Measurements from ENCODE around the gene MYO1B.

Gene MYO1B

GRCh38 chr2:191459158-191459557, 214.0 kb downstream of the MYO1B start:
- Histone ChIP-seq H3K9ac (ENCODE audit: low read length) (no peak overlapping the region), H3K4me1 (ENCODE audit: low read length) (no peaks in the 10 kb centered on the region), H4K20me1 (ENCODE audit: insufficient read depth, low read length) (no peaks in the 10 kb centered on the region), H3K27ac (ENCODE audit: low read length) (no peak overlapping the region), H3K9me3 (ENCODE audit: insufficient read depth, low read length) (peaks cover 8% of the 10 kb centered on the region), H3K27me3 (ENCODE audit: low read depth, low read length) (no peaks in the 10 kb centered on the region), H2AFZ (ENCODE audit: low read depth, low read length) (no peak overlapping the region), H3K4me3 (ENCODE audit: low read length) (no peak overlapping the region), H3K4me2 (ENCODE audit: low read length) (no peak overlapping the region), H3K79me2 (ENCODE audit: low read length) (no peaks in the 10 kb centered on the region), H3K36me3 (replicated peaks; ENCODE audit: low read depth, low read length) (peaks cover 4% of the 10 kb centered on the region)
- no peak for TF ChIP-seq EZH2phosphoT487 (IDR thresholded peaks at IDR 0.05; ENCODE audit: low read depth)
- TF ChIP-seq CTCF (IDR thresholded peaks at IDR 0.05; ENCODE audit: low read depth, low read length), result no peak

GRCh38 chr2:191462370-191462769, 217.2 kb downstream of the MYO1B start:
- Histone ChIP-seq H3K36me3 (replicated peaks; ENCODE audit: low read depth, low read length) (peaks cover 4% of the 10 kb centered on the region), H3K9me3 (ENCODE audit: insufficient read depth, low read length) (peaks cover 8% of the 10 kb centered on the region), H3K4me2 (ENCODE audit: low read length) (no peak overlapping the region), H4K20me1 (ENCODE audit: insufficient read depth, low read length) (no peaks in the 10 kb centered on the region), H3K79me2 (ENCODE audit: low read length) (no peaks in the 10 kb centered on the region), H2AFZ (ENCODE audit: low read depth, low read length) (no peak overlapping the region), H3K4me1 (ENCODE audit: low read length) (no peaks in the 10 kb centered on the region), H3K4me3 (ENCODE audit: low read length) (no peak overlapping the region), H3K27me3 (ENCODE audit: low read depth, low read length) (no peaks in the 10 kb centered on the region), H3K27ac (ENCODE audit: low read length) (no peak overlapping the region), H3K9ac (ENCODE audit: low read length) (no peak overlapping the region)
- TF ChIP-seq CTCF (IDR thresholded peaks at IDR 0.05; ENCODE audit: low read depth, low read length), result no peak
- TF ChIP-seq EZH2phosphoT487 (IDR thresholded peaks at IDR 0.05; ENCODE audit: low read depth), result no peak

- H3K36me3 ChIP-seq (replicated peaks; ENCODE audit: low read depth, low read length), result peaks cover 4% of the 10 kb centered on the region
- TF ChIP-seq EZH2phosphoT487 (IDR thresholded peaks at IDR 0.05; ENCODE audit: low read depth) (no peak), CTCF (IDR thresholded peaks at IDR 0.05; ENCODE audit: low read depth, low read length) (no peak)
- H3K9me3 ChIP-seq (ENCODE audit: insufficient read depth, low read length), result peaks cover 7% of the 10 kb centered on the region
- no peak overlapping the region for H2AFZ ChIP-seq (ENCODE audit: low read depth, low read length)
- no peaks in the 10 kb centered on the region for H4K20me1 ChIP-seq (ENCODE audit: insufficient read depth, low read length)
- no peak overlapping the region for H3K4me2 ChIP-seq (ENCODE audit: low read length)
- no peaks in the 10 kb centered on the region for H3K79me2 ChIP-seq (ENCODE audit: low read length)
- no peaks in the 10 kb centered on the region for H3K4me1 ChIP-seq (ENCODE audit: low read length)
- no peak overlapping the region for H3K4me3 ChIP-seq (ENCODE audit: low read length)
- no peak overlapping the region for H3K9ac ChIP-seq (ENCODE audit: low read length)
- no peaks in the 10 kb centered on the region for H3K27me3 ChIP-seq (ENCODE audit: low read depth, low read length)
- H3K27ac ChIP-seq (ENCODE audit: low read length), result no peak overlapping the region
Measured at GRCh38 chr2:191463790-191464189, 218.6 kb downstream of the MYO1B start.

GRCh38 chr2:191465766-191466420, 220.7 kb downstream of the MYO1B start:
- Histone ChIP-seq H3K27ac (ENCODE audit: low read length) (no peak overlapping the region), H3K4me3 (ENCODE audit: low read length) (no peak overlapping the region), H3K4me2 (ENCODE audit: low read length) (no peak overlapping the region), H3K9ac (ENCODE audit: low read length) (no peak overlapping the region), H3K9me3 (ENCODE audit: insufficient read depth, low read length) (no peaks in the 10 kb centered on the region), H3K36me3 (replicated peaks; ENCODE audit: low read depth, low read length) (no peaks in the 10 kb centered on the region), H3K4me1 (ENCODE audit: low read length) (no peaks in the 10 kb centered on the region), H4K20me1 (ENCODE audit: insufficient read depth, low read length) (no peaks in the 10 kb centered on the region), H3K79me2 (ENCODE audit: low read length) (no peaks in the 10 kb centered on the region), H2AFZ (ENCODE audit: low read depth, low read length) (no peak overlapping the region; the same call in 1 of the 2 replicates), H3K27me3 (ENCODE audit: low read depth, low read length) (no peaks in the 10 kb centered on the region)
- TF ChIP-seq EZH2phosphoT487 (IDR thresholded peaks at IDR 0.05; ENCODE audit: low read depth) (no peak), CTCF (IDR thresholded peaks at IDR 0.05; ENCODE audit: low read depth, low read length) (no peak)

Data from OCI-LY3 (cell line).